Putamen (tissue), 1 donor: ENCODE results near the gene POU2AF2.
"Not testable (repeated sequence)": the region's sequence is repeated elsewhere in the genome, so short reads cannot be mapped to it uniquely, and the experiment has no call there.

Experiments used
- DNase-seq: peaks from one replicate; pipeline ENCODE4 v3.0.0-alpha.2; 2016; ENCODE audit warnings: low spot score

POU2AF2 gene

DNA sequence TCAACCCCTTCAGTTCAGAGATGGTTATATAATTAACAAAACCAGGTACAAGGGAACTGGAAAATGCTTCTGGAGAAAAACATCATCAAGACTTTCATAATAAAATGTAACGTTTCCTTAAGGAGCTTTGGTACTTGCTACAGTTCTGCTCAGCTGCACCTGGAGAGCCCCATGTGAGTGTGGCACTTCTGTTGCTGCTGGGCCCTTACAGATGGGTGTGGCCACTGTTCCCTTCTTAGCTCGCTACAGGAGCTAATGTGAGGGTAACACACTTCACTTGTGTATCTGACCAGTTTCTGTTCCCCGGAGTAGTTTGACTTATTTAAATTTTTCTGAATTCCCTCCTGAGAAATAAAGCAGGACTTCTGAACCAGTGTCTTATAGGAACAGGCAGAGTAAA, 56.8 kb downstream of the POU2AF2 start:
- DNase-seq, result no peak

DNA sequence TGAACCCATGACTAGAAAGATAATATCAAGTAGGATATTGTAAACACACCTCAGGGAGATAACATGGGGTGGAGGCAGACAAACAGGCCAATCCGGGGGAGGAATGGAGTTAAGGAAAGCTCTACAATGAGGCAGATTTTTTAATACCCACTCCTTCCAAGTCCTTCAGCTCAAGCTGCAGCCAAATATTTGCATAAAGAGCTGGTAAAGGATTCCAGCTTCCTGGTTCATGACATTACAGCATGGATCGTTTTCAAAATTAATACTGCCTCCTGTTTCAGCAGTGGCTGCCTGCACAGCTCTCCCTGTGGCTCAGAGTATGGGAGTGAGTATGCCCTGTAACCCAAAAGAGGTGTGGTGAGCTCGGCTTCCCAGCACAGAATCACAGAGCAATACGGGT, 57.9 kb downstream of the POU2AF2 start:
- no peak for DNase-seq

DNA sequence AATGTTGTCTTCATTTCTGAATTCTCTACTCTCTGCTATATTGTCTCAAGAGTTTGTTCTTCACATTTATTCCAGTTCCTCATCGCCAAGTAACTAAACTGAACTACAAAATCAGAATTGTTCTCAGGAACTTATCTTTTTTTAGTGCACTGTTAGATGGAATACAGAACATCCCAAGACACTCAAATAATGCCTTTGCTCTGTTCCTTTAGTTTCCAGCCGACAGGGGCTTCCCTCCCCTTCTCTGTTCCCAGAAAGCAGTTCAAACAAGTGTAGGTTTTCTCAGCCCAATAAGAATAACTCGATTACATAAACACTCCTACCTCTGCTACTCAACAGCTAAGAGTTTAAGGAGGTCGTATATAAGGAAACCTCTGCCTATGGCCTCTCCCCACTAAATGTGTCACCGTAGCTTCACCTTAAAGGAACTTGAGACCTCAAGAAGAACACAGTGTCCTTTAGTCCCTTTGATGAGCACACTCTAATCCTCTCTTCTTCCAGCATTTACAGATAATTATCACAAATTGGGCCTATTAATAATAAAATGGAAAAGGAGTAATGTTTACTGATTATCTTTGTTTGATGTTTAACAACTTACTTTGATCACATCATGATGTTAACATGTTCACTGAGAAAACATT, 59.8 kb downstream of the POU2AF2 start:
- no peak for DNase-seq

DNA sequence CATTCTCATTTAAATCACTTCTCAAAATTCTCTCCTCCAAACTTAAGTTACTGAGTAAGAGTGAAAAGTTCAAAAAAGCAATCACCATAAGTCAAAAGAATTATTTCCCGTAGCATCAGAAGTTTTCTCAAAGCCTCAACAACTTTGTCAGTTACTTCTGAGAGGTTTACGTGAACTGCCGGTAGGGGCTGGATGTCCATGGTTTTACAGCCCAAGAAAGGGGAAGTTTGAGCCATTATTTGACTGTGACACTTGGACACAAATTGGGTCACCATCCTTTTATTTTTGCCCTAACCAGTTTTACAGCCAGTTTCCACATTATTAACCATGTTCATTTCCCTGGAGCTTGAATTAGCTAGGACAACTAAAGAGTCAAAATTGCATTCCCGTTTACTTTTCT, 60.4 kb downstream of the POU2AF2 start:
- no peak for DNase-seq

DNA sequence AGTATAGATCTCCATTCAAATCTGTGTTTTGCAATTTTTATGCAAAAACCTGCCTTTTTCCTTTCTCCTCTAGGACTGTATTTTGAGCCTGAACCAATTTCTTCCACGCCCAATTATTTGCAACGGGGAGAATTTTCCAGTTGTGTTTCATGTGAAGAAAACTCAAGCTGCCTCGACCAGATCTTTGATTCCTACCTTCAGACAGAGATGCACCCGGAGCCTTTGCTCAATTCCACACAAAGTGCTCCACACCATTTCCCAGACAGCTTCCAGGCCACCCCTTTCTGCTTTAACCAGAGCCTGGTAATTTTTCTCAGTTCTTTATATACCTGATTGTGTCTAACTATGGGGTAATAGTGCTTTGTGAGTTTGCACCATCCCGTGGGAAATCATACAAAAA, 60.8 kb downstream of the POU2AF2 start:
- DNase-seq, result no peak

DNA sequence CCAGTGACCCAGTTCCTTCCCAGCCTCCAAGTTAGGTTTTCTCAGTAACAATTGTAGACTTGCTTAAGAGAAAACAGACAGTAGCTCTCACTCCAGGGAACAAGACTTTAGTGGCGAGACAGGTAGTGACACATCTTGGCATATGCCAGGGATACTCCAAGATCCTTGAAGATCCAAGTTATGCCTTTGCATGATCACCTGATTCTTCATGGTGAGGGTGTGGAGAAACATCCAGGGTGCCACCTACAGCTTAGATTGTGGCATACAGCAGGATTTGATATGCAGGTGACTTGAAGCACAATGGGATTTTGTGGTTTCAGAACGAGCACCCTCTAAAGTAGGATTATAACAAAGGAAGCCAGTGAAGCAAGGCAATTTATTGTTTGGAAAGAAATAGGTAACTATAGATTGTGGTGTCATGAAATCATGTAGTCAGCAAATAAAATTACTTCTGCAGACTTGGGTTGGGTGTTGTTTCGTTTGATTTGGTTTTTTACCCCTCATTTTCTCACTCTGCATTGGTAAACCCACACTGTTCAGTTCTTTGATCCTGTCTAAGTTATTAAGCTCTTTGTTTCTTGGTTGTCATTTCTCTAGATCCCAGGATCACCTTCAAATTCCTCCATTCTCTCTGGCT, 62.1 kb downstream of the POU2AF2 start:
- no peak for DNase-seq

DNA sequence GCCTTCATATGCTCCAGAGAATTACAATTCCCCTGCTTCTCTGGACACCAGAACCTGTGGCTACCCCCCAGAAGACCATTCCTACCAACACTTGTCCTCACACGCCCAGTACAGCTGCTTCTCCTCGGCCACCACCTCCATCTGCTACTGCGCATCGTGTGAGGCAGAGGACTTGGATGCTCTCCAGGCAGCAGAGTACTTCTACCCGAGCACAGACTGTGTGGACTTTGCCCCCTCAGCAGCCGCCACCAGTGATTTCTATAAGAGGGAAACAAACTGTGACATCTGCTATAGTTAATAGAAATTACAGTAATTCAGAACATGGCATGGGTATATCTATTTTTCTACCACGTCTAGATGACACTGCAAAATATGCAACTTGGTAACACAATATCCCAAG, 62.6 kb downstream of the POU2AF2 start:
- DNase-seq, result no peak

DNA sequence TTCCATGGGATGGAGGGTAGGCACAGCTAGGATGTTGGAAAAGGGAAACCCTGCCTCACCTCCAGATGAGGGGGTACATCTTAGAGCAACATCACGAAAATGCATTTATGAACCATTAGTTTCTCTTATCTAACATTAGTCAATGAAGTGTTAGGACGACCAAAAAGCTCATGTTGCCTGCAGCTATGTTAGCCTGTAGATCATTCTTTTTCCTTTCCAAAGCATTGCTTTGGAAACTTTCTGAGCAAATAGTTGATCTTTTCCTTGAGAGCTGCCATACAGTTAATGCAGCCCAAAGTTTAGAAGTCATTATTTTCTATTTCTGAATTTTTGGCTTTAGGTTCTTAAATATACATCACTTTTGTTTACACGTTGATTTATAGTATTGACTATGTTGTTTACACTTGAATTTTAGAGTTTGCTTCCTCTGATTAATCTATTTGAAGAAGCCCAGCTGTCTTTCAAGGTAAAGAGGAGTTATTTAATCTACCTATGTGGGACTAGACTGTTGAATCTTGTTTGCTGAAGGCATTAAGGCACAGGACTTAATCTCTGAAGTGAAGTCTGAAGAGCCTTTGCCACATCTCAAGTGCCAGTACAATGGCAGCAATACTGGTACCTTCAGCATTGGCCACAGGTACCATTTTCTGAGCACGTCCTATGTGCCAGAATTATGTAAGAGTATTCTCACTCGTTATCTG, 63.8 kb downstream of the POU2AF2 start:
- DNase-seq, result no peak

DNA sequence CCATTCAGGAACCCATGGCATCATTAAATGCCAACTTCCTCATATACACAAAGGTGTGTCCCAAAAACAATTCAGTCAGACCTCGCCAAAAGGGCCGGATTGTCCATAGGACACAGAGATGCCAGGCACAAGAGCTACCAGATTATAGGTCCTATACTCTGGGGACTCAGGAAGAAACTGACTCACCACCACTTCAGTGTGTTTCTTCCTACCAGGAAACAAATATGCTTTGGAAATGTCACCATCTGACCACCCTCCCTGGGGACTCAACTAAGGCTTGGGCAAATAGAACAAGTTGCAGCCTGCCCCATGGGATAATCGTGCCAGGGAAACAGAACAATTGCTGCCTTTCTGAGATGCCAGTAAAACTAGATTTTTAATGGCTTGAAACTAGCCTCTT, 64.6 kb downstream of the POU2AF2 start:
- DNase-seq, result no peak

DNA sequence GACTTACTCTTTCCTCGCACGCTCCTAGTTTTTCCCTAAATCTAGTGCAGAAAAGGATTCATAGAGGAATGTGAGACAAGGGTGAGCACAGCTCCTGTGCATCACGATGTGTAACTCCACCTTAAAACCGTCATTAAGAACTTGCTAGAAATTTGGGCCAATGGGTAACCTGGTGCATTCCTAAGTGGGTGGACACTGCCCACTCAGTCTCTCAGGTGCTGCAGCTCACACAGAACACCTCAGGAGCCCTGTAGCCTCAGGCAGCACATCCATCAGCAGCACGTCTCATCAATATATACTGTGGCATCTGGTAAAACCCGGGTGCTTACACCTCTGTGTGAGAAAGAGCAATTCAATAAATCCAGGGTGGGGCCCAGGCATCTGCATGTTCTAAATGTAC, 65.2 kb downstream of the POU2AF2 start:
- no peak for DNase-seq

DNA sequence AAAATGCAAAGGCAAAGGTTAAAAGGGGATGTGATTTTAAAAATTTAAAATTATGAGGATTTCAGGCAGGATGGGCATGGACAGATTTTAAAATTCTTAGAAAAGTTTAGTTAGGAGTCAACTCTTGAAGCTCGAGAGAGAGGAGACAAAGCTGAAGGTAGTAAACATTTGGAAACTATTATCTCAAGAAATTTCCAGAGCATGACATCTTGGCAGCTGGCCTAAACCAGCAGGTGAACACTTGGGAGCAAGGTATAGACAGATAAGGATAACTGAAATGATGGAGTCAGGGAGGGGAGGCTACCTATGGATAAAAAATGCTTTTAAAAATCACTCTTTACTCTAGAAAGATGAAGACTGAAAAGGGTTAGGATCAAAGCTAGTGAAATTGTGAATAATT, 66.6 kb downstream of the POU2AF2 start:
- DNase-seq, result no peak

DNA sequence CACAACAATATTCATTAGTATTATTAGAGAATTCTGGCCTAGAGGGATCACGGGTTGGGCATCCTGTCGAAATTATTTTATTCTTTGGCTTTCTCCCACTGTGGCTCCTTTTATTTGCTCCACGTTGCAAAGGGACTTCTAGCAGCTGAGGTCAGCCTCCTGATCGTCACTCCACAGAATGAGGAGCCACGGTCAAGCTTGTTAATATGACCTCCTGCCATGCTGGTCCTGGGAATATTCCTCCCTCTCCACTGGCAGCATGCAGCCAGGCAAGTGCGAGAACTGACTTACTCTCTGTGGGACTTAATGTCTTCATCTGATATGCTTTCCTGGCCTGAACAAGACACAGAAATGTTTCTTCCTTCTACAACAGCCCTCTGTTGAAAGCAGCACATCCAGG, 73.8 kb downstream of the POU2AF2 start:
- no peak for DNase-seq

DNA sequence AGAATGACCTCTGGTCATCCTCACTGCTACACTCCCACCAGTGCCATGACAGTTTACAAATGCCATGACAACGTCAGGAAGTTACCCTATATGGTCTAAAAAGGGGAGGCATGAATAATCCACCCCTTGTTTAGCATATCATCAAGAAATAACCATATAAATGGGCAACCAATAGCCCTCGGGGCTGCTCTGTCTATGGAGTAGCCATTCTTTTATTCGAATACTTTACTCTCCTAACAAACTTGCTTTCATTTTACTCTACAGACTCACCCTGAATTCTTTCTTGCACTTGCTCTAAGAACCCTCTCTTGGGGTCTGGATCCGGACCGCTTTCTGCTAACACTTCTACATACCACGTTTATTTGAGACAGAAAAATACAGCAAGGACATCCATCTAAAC, 74.7 kb downstream of the POU2AF2 start:
- not testable (repeated sequence) for DNase-seq

DNA sequence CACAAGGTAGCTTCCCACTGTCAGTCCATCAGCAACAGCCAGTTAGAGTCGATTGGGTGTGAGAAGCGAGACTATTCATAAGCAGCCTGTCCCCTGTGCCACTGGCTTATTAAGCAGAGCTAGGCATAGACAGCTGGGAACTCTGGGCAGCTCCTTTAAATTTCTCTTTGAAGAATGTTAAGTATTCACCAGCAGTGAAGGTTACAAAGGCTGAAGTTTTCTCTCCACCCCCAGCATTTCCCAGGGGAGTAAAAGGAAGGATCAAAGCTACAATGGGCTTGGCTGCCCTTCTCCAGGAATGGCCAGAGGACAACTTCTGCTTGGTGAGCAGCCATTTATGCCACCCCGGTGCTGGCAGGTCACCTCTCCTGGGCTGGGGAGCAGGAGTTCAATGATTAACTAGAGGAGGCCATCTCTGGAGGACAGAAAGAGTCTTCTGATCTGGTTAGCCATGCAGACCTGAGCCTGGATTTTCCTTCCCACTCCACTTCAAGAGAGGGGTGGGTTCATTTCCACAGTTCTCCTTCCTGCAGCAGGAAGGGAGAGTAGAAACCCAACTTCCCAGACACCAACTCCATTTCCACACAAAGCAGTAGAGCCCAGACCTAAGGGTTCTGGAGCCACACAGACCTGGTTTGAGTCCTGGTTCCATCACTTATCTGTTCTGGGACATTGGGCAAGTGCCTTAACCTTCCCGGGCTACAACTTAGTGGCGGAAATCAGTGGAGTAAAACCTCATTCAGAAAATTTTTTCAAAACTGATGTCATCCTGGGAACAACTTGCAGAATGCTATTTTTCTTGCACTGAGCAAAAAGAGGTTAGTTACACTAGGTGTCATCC, 75.4 kb downstream of the POU2AF2 start:
- no peak for DNase-seq

DNA sequence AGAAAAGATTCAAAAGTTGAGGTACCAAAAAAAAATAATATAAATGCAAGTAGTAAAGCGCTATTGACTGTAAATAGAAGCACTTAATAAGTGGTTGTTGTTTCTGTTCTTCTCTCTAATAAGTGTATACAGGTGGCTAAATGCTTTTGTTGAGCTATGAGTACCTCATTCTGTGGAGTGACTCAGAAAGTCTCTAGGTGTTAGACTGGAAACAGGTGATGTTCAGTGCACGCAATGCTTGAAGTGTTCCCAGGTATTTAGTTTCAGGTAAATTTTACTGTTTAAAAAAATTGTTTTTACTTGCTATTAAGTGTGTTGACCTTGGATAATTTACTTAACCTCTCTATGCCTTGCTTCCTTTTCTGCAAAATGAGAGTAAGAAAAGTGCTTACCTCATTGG, 77.0 kb downstream of the POU2AF2 start:
- no peak for DNase-seq

DNA sequence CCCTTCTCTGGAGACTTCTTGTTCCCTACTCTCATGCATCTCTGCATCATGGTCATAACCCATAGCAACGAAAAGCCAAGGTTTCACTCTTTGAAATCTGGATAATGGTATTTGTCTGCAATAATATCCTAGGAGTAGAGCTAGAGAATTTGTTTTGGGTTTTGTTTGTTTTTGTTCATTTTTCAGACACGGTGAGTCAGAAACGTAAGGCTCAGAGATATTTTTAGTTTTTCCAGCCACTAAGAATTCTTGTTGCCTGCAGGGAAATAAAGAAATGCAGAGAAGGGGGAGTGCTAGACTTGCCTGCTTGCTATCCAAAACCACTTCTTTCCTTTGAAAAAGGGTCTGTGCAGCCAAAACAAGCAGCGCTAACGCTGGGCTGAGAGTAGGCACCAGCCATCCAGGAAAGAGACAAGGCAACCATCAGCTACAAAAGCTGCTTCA, 78.8 kb downstream of the POU2AF2 start:
- no peak for DNase-seq

DNA sequence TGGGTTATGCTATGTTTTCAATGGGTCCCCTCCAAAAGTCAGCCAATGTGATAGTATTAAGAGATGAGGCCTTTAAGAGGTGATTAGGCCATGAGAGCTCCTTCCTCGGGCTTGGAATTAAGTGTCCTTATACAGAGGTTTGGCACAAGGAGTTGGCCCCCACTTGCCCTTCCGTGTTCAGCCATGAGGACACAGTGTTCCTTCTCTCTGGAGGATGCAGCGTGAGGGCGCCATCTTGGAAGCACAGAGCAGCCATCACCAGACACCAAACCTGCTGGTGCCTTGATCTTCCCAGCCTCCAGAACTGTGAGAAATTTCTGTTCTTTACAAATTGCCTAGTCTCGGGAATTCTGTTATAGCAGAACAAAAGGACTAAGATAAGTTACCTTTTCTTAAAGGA, 79.7 kb downstream of the POU2AF2 start:
- DNase-seq, result no peak

DNA sequence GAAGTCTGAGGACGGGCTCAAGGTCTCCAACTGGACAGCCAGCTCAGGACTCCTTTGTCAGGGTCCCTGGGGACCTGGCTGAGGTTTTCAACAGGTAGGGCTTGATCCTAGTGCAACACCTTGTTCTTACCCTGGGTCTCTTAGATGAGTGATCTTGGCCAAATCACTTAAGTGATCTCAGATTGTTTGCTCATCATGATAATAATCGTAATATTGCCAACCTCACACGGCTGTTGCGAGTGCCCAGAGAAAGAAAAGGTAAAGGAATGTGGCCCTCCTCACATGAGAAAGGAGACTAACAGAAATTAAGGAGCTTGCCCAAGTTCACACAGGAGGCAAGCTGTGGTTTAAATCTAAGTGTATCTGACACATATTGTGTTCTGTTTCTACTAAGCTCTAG, 81.3 kb downstream of the POU2AF2 start:
- DNase-seq, result no peak

DNA sequence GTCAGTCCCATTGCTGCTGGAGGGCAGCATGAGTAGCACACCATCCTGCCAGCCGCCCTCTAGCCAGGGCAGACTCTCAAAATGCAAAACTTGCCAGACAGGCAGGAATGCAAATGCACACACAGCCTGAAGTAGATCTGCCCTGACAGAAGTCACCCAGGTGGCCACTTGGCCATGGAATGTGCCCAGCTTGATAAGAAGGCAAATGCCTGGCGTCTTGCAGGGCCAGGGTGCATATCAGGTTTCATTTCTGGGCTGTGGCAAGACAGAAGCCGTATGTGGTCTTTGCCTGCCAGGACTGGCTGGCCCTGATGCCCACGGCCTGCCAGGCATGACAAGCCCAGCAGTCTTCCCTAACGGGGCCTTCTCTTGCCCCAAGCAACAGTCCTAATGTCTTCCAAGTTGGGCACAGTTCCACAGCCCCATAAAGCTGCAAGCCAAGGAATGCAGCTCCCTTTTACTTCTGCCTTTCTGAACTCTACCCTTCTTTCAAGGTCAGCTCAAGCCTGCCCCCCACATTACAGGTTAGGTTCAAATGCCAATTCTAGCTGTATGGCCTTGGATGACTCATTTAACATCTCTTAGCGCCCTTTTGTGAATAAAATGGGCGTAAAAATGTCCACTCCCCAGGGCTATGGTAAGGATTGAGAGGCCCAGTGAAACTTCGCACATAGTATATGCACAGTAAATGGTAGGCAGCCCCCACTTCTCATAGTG, 82.5 kb downstream of the POU2AF2 start:
- DNase-seq, result no peak

DNA sequence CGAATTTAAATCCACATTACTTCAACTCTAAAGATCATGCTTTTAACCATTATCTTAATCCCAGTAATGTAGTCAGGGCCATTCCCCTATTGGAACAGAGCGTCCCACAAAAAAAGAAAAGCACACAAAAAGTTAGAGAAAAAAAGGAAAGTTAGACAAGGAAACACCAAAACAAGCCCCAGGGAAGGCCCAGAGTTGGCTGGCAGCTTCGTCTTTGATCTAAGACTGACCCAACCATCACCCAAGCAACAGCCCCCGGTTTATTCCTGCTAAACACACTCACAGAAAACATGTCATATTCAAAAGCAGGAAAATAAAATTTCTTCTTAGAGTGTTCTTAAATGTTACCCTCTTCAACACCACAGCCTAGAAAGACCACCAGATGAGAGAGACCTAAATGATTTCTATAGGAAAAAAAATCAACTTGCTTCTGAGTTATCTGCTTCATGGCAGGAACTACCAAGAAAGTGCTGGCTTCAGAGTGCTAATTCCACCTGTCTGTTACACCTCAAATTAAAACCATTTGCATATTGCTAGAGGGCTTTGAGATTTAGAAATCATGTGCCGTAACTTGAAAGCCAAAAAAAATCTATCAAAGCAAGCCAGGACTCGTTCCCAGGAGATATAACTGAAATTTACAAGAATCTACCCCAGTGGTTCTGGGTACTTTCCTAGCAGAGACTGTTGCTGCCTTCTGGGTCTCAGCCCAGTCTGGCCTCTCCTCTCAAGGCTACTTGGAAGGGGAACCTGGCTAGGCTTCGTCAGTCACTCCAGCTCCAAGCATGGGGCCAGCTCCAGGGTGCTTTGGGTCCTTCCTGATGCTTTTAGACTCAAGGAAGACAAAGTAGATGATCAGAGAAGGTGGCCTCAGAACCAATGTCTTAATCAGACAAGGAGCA, 84.0 kb downstream of the POU2AF2 start:
- peak; percentile 62 for DNase-seq
